C4-2B (cell line): ENCODE measurements around the gene HSPA9.

Source experiments
- ZFX ChIP-seq: fragments of 450-650 bp; IDR thresholded peaks from 2 replicates; pipeline ENCODE4 v1.6.1; 2017
- TF ChIP-seq, protein P1 (sequence below): fragments of 450-650 bp; conservative IDR thresholded peaks from 2 replicates; pipeline ENCODE4 v1.5.1; 2017; ENCODE audit warnings: mild to moderate bottlenecking

DNA sequence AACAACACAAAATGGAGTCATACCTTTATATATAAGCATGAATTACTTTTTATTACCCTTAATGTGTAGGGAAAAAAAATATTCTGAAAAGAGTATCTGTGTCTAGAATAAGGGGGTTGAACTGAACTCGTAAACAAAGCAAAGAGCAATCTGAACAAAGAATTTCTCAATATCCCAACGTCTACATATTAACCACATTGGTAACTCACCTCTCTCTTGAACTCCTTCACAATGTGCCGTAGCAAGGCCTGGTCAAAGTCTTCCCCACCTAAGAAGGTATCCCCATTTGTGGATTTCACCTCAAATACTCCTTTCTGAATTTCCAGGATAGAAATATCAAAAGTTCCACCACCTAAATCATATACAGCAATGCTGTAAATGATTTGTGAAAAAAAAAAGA lies 8.4 kb downstream of the HSPA9 start:
- TF ChIP-seq, protein P1, sequence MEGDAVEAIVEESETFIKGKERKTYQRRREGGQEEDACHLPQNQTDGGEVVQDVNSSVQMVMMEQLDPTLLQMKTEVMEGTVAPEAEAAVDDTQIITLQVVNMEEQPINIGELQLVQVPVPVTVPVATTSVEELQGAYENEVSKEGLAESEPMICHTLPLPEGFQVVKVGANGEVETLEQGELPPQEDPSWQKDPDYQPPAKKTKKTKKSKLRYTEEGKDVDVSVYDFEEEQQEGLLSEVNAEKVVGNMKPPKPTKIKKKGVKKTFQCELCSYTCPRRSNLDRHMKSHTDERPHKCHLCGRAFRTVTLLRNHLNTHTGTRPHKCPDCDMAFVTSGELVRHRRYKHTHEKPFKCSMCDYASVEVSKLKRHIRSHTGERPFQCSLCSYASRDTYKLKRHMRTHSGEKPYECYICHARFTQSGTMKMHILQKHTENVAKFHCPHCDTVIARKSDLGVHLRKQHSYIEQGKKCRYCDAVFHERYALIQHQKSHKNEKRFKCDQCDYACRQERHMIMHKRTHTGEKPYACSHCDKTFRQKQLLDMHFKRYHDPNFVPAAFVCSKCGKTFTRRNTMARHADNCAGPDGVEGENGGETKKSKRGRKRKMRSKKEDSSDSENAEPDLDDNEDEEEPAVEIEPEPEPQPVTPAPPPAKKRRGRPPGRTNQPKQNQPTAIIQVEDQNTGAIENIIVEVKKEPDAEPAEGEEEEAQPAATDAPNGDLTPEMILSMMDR = no peak
- TF ChIP-seq ZFX = no peak
